Right ventricle myocardium superior (tissue), 1 donor: ENCODE measurements around the gene SLC25A25. TPM values are rescaled to one million over a fixed set of nuclear protein-coding genes. Genes with fewer than 3 reads are reported as not detected.
"Not testable (repeated sequence)": the region's sequence is repeated elsewhere in the genome, so short reads cannot be mapped to it uniquely, and the experiment has no call there.

Experiments used
- ATAC-seq: fragments of 200-7000 bp; cut with Tn5 transposase; one replicate; pipeline ENCODE4 v1.9.1; 2020; ENCODE audit warnings: mild to moderate bottlenecking; ENCODE audit not compliant: poor library complexity
- DNase-seq: peaks from one replicate; pipeline ENCODE4 v3.0.0-alpha.2; 2020
- intact Hi-C: fragments of 100-400 bp; cut with DNase I; formaldehyde crosslinking; loops from one replicate; pipeline ENCODE4 v1.11.2; 2022
- long read RNA-seq: library from polyadenylated mRNA; unstranded; transcript quantifications from one replicate; pipeline ENCODE4 v2.0.0, GENCODE V29; 2021
- total RNA-seq: library from RNA; stranded (reverse); fragmentation: NEBNext Ultra II Directional; extraction: Animal tissue kit (Norgen Biotek cat#: 25700); gene quantifications from one replicate; pipeline ENCODE4 v1.2.1, GENCODE V29; 2021
- donor health status: DM: no; HTN: yes; CAD: no; lungs with severe emphysema.

Gene SLC25A25
- 5.0 TPM for total RNA-seq
- long read RNA-seq, transcript SLC25A25-203 (10 exons, 3,431 nt), result major isoform, 9 of 16 reads
- long read RNA-seq, partial matches to known transcripts, result 1 of 16 reads
- long read RNA-seq, other reads (novel, unspliced or antisense), result 1 of 16 reads

DNA sequence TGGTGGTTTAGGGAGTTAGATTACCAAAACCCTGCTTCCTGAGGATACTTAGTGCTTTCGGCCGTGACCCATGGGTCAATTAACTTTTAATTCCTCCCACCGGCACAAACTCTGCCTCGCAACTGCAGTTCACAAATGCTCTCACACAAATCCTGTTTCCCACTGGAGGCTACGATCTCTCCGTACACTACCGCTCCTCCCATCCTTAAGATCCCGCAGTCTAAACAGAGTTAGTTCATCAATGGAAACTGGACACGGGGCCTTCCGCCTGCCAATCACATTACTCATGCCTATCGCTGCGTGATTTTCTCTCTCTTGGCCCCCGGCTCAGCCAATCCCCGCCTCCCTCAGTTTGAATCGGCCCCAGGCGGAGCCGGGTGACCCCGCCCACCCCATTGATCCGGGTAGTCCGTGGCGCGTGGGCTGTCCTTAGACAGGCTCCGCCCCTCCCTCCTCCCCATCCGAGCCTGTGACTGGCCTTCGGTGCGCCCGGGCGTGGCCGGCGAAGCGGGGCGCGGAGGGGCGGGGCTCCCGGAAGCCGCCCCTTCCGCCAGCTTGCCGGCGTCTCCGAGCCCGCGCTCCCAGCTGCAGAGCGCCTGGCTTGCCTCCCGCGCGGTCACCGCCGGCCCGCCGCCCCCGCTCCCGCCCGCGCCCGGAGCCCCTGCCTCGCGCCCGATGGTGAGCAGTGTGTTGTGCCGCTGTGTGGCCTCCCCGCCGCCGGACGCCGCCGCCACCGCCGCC, at the start of gene SLC25A25:
Gene SLC25A25, plus strand, starts transcription at position 588 of the 741 bp plus-strand sequence. Its CDS starts 88 bp downstream, at position 676.
- intact Hi-C loops, result no loop called here
- DNase-seq (peak; percentile 100), ATAC-seq (peak; percentile 95)

DNA sequence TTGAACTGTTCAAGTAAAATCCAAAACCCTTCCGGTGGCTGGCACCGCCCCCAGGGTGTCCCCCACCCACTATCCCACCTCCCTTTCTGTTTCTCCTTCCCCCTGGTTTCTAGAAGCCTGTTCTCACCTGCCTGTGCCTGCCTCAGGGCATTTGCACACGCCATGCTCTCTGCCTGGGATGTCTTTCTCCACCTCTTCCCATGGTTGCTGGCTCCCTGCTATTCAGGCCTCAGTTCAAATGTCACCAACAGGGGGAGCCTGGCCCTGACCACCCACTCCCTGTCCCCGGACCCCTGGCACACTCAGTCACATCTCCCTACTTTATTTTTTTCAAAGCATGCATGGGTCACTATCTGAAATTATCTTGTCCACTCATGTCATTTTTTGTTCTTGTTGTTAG, 47.3 kb upstream of the SLC25A25 start:
- intact Hi-C loops, result no loop called here
- DNase-seq (no peak), ATAC-seq (no peak)

DNA sequence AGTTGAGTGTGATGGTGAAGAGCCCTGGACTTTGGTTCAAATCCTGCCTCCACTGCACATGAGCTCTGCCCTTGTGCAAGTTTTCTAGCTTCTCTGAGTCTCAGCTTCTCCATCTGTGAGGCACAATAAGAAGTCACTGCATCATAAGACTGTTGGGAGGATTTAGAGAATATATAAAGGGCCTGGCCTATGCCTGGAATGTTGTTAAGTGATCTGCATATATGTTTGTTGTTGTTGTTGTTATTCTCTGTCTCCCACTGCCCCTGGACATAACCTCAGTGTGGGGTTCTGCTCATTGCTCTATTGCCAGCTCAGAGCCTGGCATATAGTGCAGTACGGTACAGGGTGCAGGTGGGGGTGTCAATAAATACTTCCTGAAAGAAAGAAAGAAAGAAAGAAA, 46.9 kb upstream of the SLC25A25 start:
- intact Hi-C loops, result no loop called here
- ATAC-seq (no peak), DNase-seq (no peak)

DNA sequence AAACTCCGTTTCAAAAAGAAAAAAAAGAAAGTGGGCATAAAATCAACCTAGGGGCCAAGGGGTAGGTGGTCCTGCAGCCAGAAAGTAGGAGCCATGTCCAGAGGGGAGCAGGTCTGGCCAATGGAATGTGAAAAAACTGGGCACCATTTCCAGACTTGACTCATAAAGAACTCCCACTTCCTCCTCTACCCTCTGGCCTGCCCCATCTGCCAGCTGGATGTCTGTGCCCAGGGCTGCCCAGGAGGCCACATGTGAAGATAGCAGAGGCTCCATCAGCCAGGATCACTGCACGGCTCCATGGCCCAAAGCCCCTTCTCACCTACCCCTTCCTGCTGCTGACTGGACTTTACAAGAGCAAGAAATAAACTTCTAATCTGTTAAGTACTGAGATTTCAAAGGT, 45.1 kb upstream of the SLC25A25 start:
- ATAC-seq (no peak), DNase-seq (no peak)
- intact Hi-C loops, result no loop called here

DNA sequence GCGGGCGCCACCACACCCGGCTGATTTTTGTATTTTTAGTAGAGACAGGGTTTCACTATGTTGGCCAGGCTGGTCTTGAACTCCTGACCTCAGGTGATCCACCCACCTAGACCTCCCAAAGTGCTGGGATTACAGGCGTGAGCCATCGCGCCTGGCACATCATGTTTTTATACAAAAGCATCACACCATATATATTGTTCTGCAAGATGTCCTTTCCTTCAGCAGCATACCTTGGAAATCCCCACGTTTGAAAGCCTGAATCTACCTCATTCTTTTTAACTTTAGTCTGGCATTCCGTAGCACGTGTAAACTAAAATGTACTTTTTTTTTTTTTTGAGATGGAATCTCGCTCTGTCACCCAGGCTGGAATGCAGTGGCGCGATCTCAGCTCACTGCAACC, 44.4 kb upstream of the SLC25A25 start:
- DNase-seq, intact Hi-C loops, ATAC-seq: not testable (repeated sequence)

GRCh38 chr9:128024761-128025308, 43.2 kb upstream of the SLC25A25 start:
- intact Hi-C loops, result no loop called here
- no peak for ATAC-seq
- no peak for DNase-seq

DNA sequence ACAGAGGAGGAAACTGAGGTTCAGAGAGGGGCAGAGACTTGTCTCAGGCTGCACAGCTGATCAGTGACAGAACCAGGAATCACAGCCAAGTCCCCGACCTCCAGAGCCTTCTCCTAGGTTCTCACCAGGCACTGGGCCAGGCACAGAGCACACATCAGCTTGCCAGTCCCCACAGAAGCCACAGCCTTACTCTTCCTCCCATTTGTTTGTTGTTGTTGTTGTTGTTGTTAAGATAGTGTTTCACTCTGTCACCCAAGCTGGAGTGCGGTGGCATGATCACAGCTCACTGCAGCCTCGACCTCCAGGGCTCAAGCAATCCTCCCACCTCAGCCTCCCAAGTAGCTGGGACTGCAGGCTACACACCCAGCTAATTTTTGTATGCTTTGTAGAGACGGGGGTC, 42.3 kb upstream of the SLC25A25 start:
- intact Hi-C loops, result no loop called here
- no peak for ATAC-seq

GRCh38 chr9:128026255-128026772, 41.7 kb upstream of the SLC25A25 start:
- ATAC-seq (peak; percentile 20), DNase-seq (no peak)
- intact Hi-C loops, result no loop called here

More for the DNA sequence above, 42.3 kb upstream of the SLC25A25 start:
- no peak for DNase-seq

DNA sequence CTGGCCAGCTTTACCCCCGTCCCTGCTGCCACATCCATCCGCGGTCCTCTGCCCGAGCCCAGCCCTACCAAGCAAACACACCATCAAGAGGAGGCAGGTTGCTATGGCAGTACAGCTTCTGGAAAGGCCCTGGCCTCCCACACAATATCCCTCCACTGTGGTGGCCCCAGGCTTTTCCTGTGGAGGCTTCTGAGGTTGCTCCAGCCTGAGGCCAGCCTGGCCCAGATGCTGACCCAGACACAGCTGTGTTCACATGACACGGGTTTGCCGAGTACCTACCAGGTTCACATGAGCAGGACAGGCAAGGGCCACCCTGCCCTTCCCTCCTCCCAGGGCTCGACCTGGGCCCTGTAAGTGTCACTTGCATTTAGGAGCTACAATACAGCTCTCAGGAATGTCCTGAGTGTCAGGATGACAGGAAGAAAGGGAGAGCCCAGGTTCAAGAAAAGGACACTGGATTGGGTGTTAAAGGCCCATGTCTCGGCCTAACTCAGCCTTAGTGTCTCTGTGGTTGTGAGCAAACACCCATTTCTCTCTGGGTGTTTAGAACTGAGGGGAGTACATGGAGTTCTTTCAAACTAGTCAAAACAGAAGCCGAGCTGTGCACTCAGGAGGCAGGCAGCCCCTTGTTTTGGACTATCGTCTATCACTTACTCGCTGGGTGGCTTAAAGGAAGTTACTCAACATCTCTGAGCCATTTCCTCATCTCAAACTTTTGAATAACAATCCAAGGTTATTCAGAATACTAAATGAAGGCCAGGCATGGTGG, 41.1 kb upstream of the SLC25A25 start:
- ATAC-seq (no peak), DNase-seq (no peak)
- intact Hi-C loops, result no loop called here

GRCh38 chr9:128027705-128028104, 40.3 kb upstream of the SLC25A25 start:
- ATAC-seq, result no peak

DNA sequence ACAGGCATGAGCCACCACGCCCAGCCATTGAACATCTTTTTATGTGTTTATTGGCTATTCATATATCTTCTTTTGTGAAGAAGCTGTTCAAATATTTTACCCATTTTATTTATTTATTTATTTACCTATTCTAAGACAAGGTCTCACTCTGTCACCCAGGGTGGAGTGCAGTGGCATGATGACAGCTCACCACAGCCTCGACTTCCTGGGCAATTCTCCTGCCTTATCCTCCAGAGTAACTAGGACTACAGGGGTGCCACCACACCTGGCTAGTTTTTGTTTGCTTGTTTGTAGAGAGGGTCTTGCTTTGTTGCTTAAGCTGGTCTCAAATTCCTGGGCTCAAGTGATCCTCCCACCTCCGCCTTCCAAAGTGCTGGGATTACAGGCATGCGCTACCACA, 34.4 kb upstream of the SLC25A25 start:
- no peak for DNase-seq
- intact Hi-C loops, result loop anchor here (2.0 kb wide), 1 partner anchor 89 kb away; no protein-coding TSS in a partner anchor
- ATAC-seq, result no peak

More at GRCh38 chr9:128027705-128028104, 40.3 kb upstream of the SLC25A25 start:
- intact Hi-C loops, result no loop called here
- no peak for DNase-seq

DNA sequence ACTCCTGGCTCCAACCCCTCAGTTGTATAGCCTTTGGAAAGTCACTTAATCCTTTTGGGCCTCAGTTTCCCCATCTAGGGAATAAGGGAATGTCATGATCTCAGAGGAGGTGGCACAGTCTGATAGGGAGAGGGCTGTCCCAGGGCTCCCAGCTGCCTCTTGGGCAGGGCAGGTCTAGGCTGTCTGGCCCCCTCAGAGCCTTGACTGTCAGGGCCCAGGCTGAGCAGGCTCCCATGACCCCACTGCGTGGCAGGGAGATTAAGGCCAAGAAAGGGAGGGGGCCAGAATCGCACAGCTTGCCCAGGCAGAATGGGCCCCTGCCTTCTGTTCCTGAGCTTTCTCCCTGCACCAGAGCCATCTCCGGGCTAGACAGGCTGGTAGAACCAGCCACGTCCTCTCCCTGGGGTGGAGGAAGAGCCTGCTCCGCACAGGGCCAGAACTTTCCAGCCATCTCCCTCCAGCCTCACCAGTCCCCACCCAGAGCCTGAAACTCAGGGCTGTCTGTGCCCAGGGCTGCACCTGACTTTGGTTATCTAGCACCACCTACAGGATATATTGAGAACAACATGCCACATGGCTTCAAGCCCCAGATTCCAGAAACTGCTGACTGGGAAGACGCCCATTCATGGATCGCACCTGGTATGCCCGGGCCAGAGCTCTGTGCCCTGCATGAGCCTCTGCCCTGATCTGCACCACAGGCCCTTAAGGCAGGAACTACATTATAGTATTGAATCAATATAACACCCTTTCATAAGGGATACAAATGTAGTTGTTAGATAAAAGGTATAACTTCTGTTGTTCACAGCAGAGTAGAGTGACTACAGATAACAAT, 33.0 kb upstream of the SLC25A25 start:
- intact Hi-C loops, result loop anchor here (2.0 kb wide), 1 partner anchor 90 kb away; no protein-coding TSS in a partner anchor
- DNase-seq (peak; percentile 65), ATAC-seq (peak; percentile 96)

- DNase-seq, intact Hi-C loops, ATAC-seq: not testable (repeated sequence)
These were observed 31.5 kb upstream of the SLC25A25 start for GRCh38 chr9:128036522-128036921.

DNA sequence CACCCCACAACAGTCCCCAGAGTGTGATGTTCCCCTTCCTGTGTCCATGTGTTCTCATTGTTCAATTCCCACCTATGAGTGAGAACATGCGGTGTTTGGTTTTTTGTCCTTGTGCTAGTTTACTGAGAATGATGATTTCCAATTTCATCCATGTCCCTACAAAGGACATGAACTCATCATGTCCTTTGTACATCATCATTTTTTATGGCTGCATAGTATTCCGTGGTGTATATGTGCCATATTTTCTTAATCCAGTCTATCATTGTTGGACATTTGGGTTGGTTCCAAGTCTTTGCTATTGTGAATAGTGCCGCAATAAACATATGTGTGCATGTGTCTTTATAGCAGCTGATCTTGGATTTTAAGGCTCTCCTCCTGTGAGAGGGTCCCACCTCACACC, 27.2 kb upstream of the SLC25A25 start:
- intact Hi-C loops, DNase-seq, ATAC-seq: not testable (repeated sequence)

- ATAC-seq (no peak), DNase-seq (no peak)
- intact Hi-C loops, result no loop called here
These were observed 26.0 kb upstream of the SLC25A25 start for GRCh38 chr9:128042043-128042442.

DNA sequence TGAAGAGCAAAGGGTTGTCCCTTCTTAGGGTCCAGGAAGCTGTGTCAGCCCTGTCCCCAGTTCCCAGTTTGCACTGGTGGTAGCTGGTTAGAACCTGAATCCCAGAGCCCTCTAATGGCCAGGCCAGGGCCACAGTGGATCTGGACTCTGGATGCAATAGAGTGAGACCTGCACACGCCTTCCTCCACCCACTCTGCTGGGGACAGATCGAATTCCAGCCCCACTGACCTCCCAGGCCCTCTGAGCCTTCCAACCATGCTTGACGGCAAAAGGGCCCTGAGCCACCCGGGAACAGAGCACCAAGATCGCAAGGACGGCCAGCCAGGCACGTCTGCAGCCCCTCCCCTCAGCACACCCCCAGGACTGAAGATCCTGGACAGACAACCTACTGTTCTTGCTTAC, 24.6 kb upstream of the SLC25A25 start:
- intact Hi-C loops, result no loop called here
- DNase-seq, result no peak

GRCh38 chr9:128045409-128045808, 22.6 kb upstream of the SLC25A25 start:
- ATAC-seq, DNase-seq, intact Hi-C loops: not testable (repeated sequence)

More for the DNA sequence above, 24.6 kb upstream of the SLC25A25 start:
- no peak for ATAC-seq

DNA sequence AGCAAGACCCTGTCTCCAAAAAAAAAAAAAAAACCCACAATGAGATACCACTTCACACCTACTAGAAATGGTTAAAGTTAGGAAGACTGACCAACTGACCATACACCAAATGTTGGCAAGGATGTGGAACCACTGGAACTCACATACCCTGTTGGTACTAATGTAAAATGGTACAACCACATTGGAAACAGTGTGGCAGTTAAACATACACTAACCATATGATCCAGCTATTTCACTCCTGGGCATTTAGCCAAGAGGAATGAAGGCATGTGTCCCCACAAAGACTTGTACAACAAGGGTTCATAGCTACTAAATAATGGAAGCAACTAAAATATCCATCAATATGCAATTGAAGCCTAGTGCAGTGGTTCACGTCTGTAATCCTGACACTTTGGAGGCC, 22.2 kb upstream of the SLC25A25 start:
- intact Hi-C loops, result no loop called here
- DNase-seq, result no peak
- ATAC-seq, result no peak
